ENCODE results near the gene CNIH3. TPM values are rescaled to one million over a fixed set of nuclear protein-coding genes. Genes with fewer than 3 reads are reported as not detected.

Gene CNIH3
- total RNA-seq, 3 donors from 2014 or later = 3.8 to 5.2 (median 4.4) TPM

GRCh38 chr1:224617410-224618355 is 1.6 kb downstream of the CNIH3 start:
- no peak for DNase-seq (ENCODE audit: low spot score in 2 of 2)
- peaks cover 0 to 12% of the 10 kb centered on the region in 2 donors for H3K4me1 ChIP-seq
- H3K27ac ChIP-seq = no peak overlapping the region
- peak overlapping the region; percentile 39 to 71 (median 53) for H3K4me3 ChIP-seq
- H3K9me3 ChIP-seq = no peaks in the 10 kb centered on the region
- peaks cover 2 to 29% of the 10 kb centered on the region in 2 donors for H3K27me3 ChIP-seq
- no peaks in the 10 kb centered on the region for H3K36me3 ChIP-seq
- TF ChIP-seq CTCF (IDR thresholded peaks at IDR 0.05) (no peak), POLR2A (IDR thresholded peaks at IDR 0.05) (no peak), POLR2AphosphoS5 (IDR thresholded peaks at IDR 0.05) (no peak)
- intact Hi-C loops (cut with DNase I; ENCODE audit: low total_unique reads) = no loop called here

- no peak for TF ChIP-seq POLR2A (IDR thresholded peaks at IDR 0.05)
- no peak for TF ChIP-seq CTCF (IDR thresholded peaks at IDR 0.05)
- TF ChIP-seq POLR2AphosphoS5 (IDR thresholded peaks at IDR 0.05) = no peak
- peaks cover 2 to 29% of the 10 kb centered on the region in 2 donors for H3K27me3 ChIP-seq
- no peaks in the 10 kb centered on the region for H3K36me3 ChIP-seq
- H3K4me3 ChIP-seq = no peak overlapping the region
- H3K27ac ChIP-seq = no peak overlapping the region
- H3K9me3 ChIP-seq = no peaks in the 10 kb centered on the region
- no peak for DNase-seq (ENCODE audit: low spot score in 2 of 2)
- intact Hi-C loops (cut with DNase I; ENCODE audit: low total_unique reads) = no loop called here
- H3K4me1 ChIP-seq = peaks cover 0 to 12% of the 10 kb centered on the region in 2 donors
These were observed 3.1 kb downstream of the CNIH3 start for GRCh38 chr1:224619209-224619608.

DNA sequence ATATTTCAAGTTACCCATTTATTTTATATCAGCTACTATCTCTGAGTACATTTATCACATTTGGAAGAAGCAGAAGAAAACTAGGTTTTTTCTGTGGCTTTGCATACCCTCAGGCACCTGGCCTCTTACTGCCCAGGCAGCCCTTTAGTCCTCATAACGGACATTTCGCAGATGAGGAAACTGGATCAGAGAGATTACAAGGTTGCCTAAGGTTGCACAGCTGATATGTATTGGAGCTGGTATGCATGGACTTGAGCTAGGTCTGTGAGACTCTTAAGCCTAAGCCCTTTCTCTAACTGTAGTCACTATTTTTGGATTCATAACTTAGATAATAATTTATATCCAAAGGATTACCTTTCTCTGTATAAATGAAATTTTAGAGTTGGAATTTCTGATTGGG is 4.0 kb downstream of the CNIH3 start:
- H3K36me3 ChIP-seq = no peaks in the 10 kb centered on the region
- TF ChIP-seq POLR2A (IDR thresholded peaks at IDR 0.05) = no peak
- no peak for TF ChIP-seq CTCF (IDR thresholded peaks at IDR 0.05)
- TF ChIP-seq POLR2AphosphoS5 (IDR thresholded peaks at IDR 0.05) = no peak
- H3K27ac ChIP-seq = no peak overlapping the region
- no peak for DNase-seq (ENCODE audit: low spot score in 2 of 2)
- intact Hi-C loops (cut with DNase I; ENCODE audit: low total_unique reads) = no loop called here
- H3K4me3 ChIP-seq = no peak overlapping the region
- H3K4me1 ChIP-seq = peaks cover 0 to 12% of the 10 kb centered on the region in 2 donors
- peaks cover 2 to 29% of the 10 kb centered on the region in 2 donors for H3K27me3 ChIP-seq
- H3K9me3 ChIP-seq = no peaks in the 10 kb centered on the region

GRCh38 chr1:224621813-224622682 is 5.9 kb downstream of the CNIH3 start:
- H3K9me3 ChIP-seq = no peaks in the 10 kb centered on the region
- intact Hi-C loops (cut with DNase I; ENCODE audit: low total_unique reads) = no loop called here
- peaks cover 2 to 14% of the 10 kb centered on the region in 2 donors for H3K27me3 ChIP-seq
- no peaks in the 10 kb centered on the region for H3K36me3 ChIP-seq
- no peak for DNase-seq (ENCODE audit: low spot score in 2 of 2)
- no peak overlapping the region for H3K4me3 ChIP-seq
- H3K4me1 ChIP-seq = peaks cover 0 to 3% of the 10 kb centered on the region in 2 donors
- TF ChIP-seq POLR2AphosphoS5 (IDR thresholded peaks at IDR 0.05) (no peak), POLR2A (IDR thresholded peaks at IDR 0.05) (no peak), CTCF (IDR thresholded peaks at IDR 0.05) (no peak)
- no peak overlapping the region for H3K27ac ChIP-seq

Measured in breast epithelium (tissue), 4 donors.